ENCODE data around the gene MT1H. TPM values are rescaled to one million over a fixed set of nuclear protein-coding genes. Genes with fewer than 3 reads are reported as not detected.

MT1H gene
- total RNA-seq, 1 donor, result not detected

- peaks cover 16% of the 10 kb centered on the region for H3K4me1 ChIP-seq (ENCODE audit: insufficient read depth, low read length)
- H3K4me3 ChIP-seq (ENCODE audit: low read length), result no peak within 1 kb of the TSS
- H3K9me3 ChIP-seq (ENCODE audit: low read depth, low read length), result no peaks in the 10 kb centered on the region
- peaks cover 76% of the 10 kb centered on the region for H3K27me3 ChIP-seq (ENCODE audit: insufficient read depth, low read length)
Observed at GRCh38 chr16:56632156-56632847, 37.3 kb upstream of the MT1H start, which contains the start of gene MT1M. Gene MT1M, plus strand, starts transcription at chr16:56632659. Its CDS starts 73 bp downstream, at chr16:56632732.

GRCh38 chr16:56632848-56633365, 36.7 kb upstream of the MT1H start:
- no peaks in the 10 kb centered on the region for H3K9me3 ChIP-seq (ENCODE audit: low read depth, low read length)
- H3K27me3 ChIP-seq (ENCODE audit: insufficient read depth, low read length), result peaks cover 82% of the 10 kb centered on the region
- H3K4me3 ChIP-seq (ENCODE audit: low read length), result no peak overlapping the region
- H3K4me1 ChIP-seq (ENCODE audit: insufficient read depth, low read length), result peaks cover 18% of the 10 kb centered on the region

- peaks cover 88% of the 10 kb centered on the region for H3K27me3 ChIP-seq (ENCODE audit: insufficient read depth, low read length)
Observed at GRCh38 chr16:56633535-56633934, 36.1 kb upstream of the MT1H start.

GRCh38 chr16:56634715-56635440, 34.7 kb upstream of the MT1H start:
- Histone ChIP-seq H3K9me3 (ENCODE audit: low read depth, low read length) (no peaks in the 10 kb centered on the region), H3K4me3 (ENCODE audit: low read length) (no peak overlapping the region), H3K4me1 (ENCODE audit: insufficient read depth, low read length) (peaks cover 26% of the 10 kb centered on the region), H3K27me3 (ENCODE audit: insufficient read depth, low read length) (peaks cover 100% of the 10 kb centered on the region)

More at GRCh38 chr16:56633535-56633934, 36.1 kb upstream of the MT1H start:
- Histone ChIP-seq H3K4me1 (ENCODE audit: insufficient read depth, low read length) (peaks cover 24% of the 10 kb centered on the region), H3K4me3 (ENCODE audit: low read length) (no peak overlapping the region), H3K9me3 (ENCODE audit: low read depth, low read length) (no peaks in the 10 kb centered on the region)

- peaks cover 98% of the 10 kb centered on the region for H3K27me3 ChIP-seq (ENCODE audit: insufficient read depth, low read length)
- no peak overlapping the region for H3K4me3 ChIP-seq (ENCODE audit: low read length)
- peaks cover 26% of the 10 kb centered on the region for H3K4me1 ChIP-seq (ENCODE audit: insufficient read depth, low read length)
Observed at GRCh38 chr16:56635441-56635967, 34.1 kb upstream of the MT1H start.

GRCh38 chr16:56636616-56637413, 32.8 kb upstream of the MT1H start:
- Histone ChIP-seq H3K27me3 (ENCODE audit: insufficient read depth, low read length) (peaks cover 98% of the 10 kb centered on the region), H3K4me3 (ENCODE audit: low read length) (no peak overlapping the region), H3K9me3 (ENCODE audit: low read depth, low read length) (no peaks in the 10 kb centered on the region), H3K4me1 (ENCODE audit: insufficient read depth, low read length) (peaks cover 26% of the 10 kb centered on the region)

More at GRCh38 chr16:56635441-56635967, 34.1 kb upstream of the MT1H start:
- H3K9me3 ChIP-seq (ENCODE audit: low read depth, low read length), result no peaks in the 10 kb centered on the region

- Histone ChIP-seq H3K9me3 (ENCODE audit: low read depth, low read length) (no peaks in the 10 kb centered on the region), H3K27me3 (ENCODE audit: insufficient read depth, low read length) (peaks cover 96% of the 10 kb centered on the region), H3K4me3 (ENCODE audit: low read length) (no peak within 1 kb of the TSS), H3K4me1 (ENCODE audit: insufficient read depth, low read length) (peaks cover 25% of the 10 kb centered on the region)
Observed at GRCh38 chr16:56637814-56638750, 31.5 kb upstream of the MT1H start, which contains the start of gene MT1A. Gene MT1A, plus strand, starts transcription at chr16:56638666. Its CDS starts 73 bp downstream, at chr16:56638739.

GRCh38 chr16:56639045-56639444, 30.6 kb upstream of the MT1H start:
- Histone ChIP-seq H3K27me3 (ENCODE audit: insufficient read depth, low read length) (peaks cover 94% of the 10 kb centered on the region), H3K9me3 (ENCODE audit: low read depth, low read length) (no peaks in the 10 kb centered on the region), H3K4me3 (ENCODE audit: low read length) (no peak overlapping the region), H3K4me1 (ENCODE audit: insufficient read depth, low read length) (peaks cover 34% of the 10 kb centered on the region)

- Histone ChIP-seq H3K27me3 (ENCODE audit: insufficient read depth, low read length) (peaks cover 94% of the 10 kb centered on the region), H3K4me1 (ENCODE audit: insufficient read depth, low read length) (peaks cover 32% of the 10 kb centered on the region)
Observed at GRCh38 chr16:56640076-56640475, 29.5 kb upstream of the MT1H start.

GRCh38 chr16:56641166-56641565, 28.4 kb upstream of the MT1H start:
- no peak overlapping the region for H3K4me3 ChIP-seq (ENCODE audit: low read length)
- peaks cover 27% of the 10 kb centered on the region for H3K4me1 ChIP-seq (ENCODE audit: insufficient read depth, low read length)
- H3K9me3 ChIP-seq (ENCODE audit: low read depth, low read length), result no peaks in the 10 kb centered on the region
- peaks cover 93% of the 10 kb centered on the region for H3K27me3 ChIP-seq (ENCODE audit: insufficient read depth, low read length)

More at GRCh38 chr16:56640076-56640475, 29.5 kb upstream of the MT1H start:
- no peaks in the 10 kb centered on the region for H3K9me3 ChIP-seq (ENCODE audit: low read depth, low read length)
- H3K4me3 ChIP-seq (ENCODE audit: low read length), result no peak overlapping the region

GRCh38 chr16:56643080-56643778, 26.4 kb upstream of the MT1H start:
- Histone ChIP-seq H3K9me3 (ENCODE audit: low read depth, low read length) (no peaks in the 10 kb centered on the region), H3K4me1 (ENCODE audit: insufficient read depth, low read length) (peaks cover 22% of the 10 kb centered on the region), H3K27me3 (ENCODE audit: insufficient read depth, low read length) (peaks cover 87% of the 10 kb centered on the region), H3K4me3 (ENCODE audit: low read length) (no peak overlapping the region)

- Histone ChIP-seq H3K4me3 (ENCODE audit: low read length) (no peak overlapping the region), H3K9me3 (ENCODE audit: low read depth, low read length) (no peaks in the 10 kb centered on the region), H3K27me3 (ENCODE audit: insufficient read depth, low read length) (peaks cover 87% of the 10 kb centered on the region)
Observed at GRCh38 chr16:56643833-56644232, 25.8 kb upstream of the MT1H start.

GRCh38 chr16:56645311-56645710, 24.3 kb upstream of the MT1H start:
- H3K9me3 ChIP-seq (ENCODE audit: low read depth, low read length), result no peaks in the 10 kb centered on the region
- peaks cover 83% of the 10 kb centered on the region for H3K27me3 ChIP-seq (ENCODE audit: insufficient read depth, low read length)
- peaks cover 17% of the 10 kb centered on the region for H3K4me1 ChIP-seq (ENCODE audit: insufficient read depth, low read length)

More at GRCh38 chr16:56643833-56644232, 25.8 kb upstream of the MT1H start:
- H3K4me1 ChIP-seq (ENCODE audit: insufficient read depth, low read length), result peaks cover 17% of the 10 kb centered on the region

More at GRCh38 chr16:56645311-56645710, 24.3 kb upstream of the MT1H start:
- H3K4me3 ChIP-seq (ENCODE audit: low read length), result no peak overlapping the region
